ENCODE data around the gene DLGAP1. TPM values are rescaled to one million over a fixed set of nuclear protein-coding genes. Genes with fewer than 3 reads are reported as not detected.
"Not testable (repeated sequence)": the region's sequence is repeated elsewhere in the genome, so short reads cannot be mapped to it uniquely, and the experiment has no call there.

DLGAP1 gene
- 105 TPM for total RNA-seq

GRCh38 chr18:4455113-4455811 lies at the start of gene DLGAP1:
Gene DLGAP1 (minus strand): TSS chr18:4455307.
- DNase-seq (ENCODE audit: low spot score): peak; percentile 72

- not testable (repeated sequence) for DNase-seq (ENCODE audit: low spot score)
Measured at GRCh38 chr18:4494703-4495284, 39.7 kb upstream of the DLGAP1 start.

- DNase-seq (ENCODE audit: low spot score): no peak
Measured at GRCh38 chr18:4468511-4468910, 13.4 kb upstream of the DLGAP1 start.

- no peak for DNase-seq (ENCODE audit: low spot score)
Measured at GRCh38 chr18:4454537-4455112, 482 bp downstream of the DLGAP1 start.

GRCh38 chr18:4453874-4454536 lies 1.1 kb downstream of the DLGAP1 start:
- DNase-seq (ENCODE audit: low spot score): no peak

GRCh38 chr18:4453567-4453873 lies 1.6 kb downstream of the DLGAP1 start:
- DNase-seq (ENCODE audit: low spot score): no peak

GRCh38 chr18:4450065-4450658 lies 4.9 kb downstream of the DLGAP1 start:
- DNase-seq (ENCODE audit: low spot score): no peak

GRCh38 chr18:4445902-4446301 lies 9.2 kb downstream of the DLGAP1 start:
- DNase-seq (ENCODE audit: low spot score): no peak

GRCh38 chr18:4444306-4444705 lies 10.8 kb downstream of the DLGAP1 start:
- peak; percentile 38 for DNase-seq (ENCODE audit: low spot score)

- no peak for DNase-seq (ENCODE audit: low spot score)
Measured at GRCh38 chr18:4441098-4441497, 14.0 kb downstream of the DLGAP1 start.

GRCh38 chr18:4438938-4439337 lies 16.2 kb downstream of the DLGAP1 start:
- no peak for DNase-seq (ENCODE audit: low spot score)

GRCh38 chr18:4433717-4434116 lies 21.4 kb downstream of the DLGAP1 start:
- no peak for DNase-seq (ENCODE audit: low spot score)

- no peak for DNase-seq (ENCODE audit: low spot score)
Measured at GRCh38 chr18:4430836-4431235, 24.3 kb downstream of the DLGAP1 start.

GRCh38 chr18:4417714-4418113 lies 37.4 kb downstream of the DLGAP1 start:
- DNase-seq (ENCODE audit: low spot score): no peak

- no peak for DNase-seq (ENCODE audit: low spot score)
Measured at GRCh38 chr18:4416976-4417375, 38.1 kb downstream of the DLGAP1 start.

- no peak for DNase-seq (ENCODE audit: low spot score)
Measured at GRCh38 chr18:4412286-4412685, 42.8 kb downstream of the DLGAP1 start.

GRCh38 chr18:4406856-4407255 lies 48.3 kb downstream of the DLGAP1 start:
- no peak for DNase-seq (ENCODE audit: low spot score)

GRCh38 chr18:4405965-4406364 lies 49.1 kb downstream of the DLGAP1 start:
- DNase-seq (ENCODE audit: low spot score): no peak

- no peak for DNase-seq (ENCODE audit: low spot score)
Measured at GRCh38 chr18:4403836-4404235, 51.3 kb downstream of the DLGAP1 start.

- DNase-seq (ENCODE audit: low spot score): no peak
Measured at GRCh38 chr18:4400911-4401310, 54.2 kb downstream of the DLGAP1 start.

- DNase-seq (ENCODE audit: low spot score): no peak
Measured at GRCh38 chr18:4399929-4400328, 55.2 kb downstream of the DLGAP1 start.

- no peak for DNase-seq (ENCODE audit: low spot score)
Measured at GRCh38 chr18:4394700-4395099, 60.4 kb downstream of the DLGAP1 start.

- DNase-seq (ENCODE audit: low spot score): no peak
Measured at GRCh38 chr18:4391859-4392258, 63.2 kb downstream of the DLGAP1 start.

All from mucosa of gallbladder (tissue), 1 donor.